Thoracic aorta (tissue), 2 donors: Measurements from ENCODE around the gene ZDHHC8. TPM values are rescaled to one million over a fixed set of nuclear protein-coding genes. Genes with fewer than 3 reads are reported as not detected.

Source experiments
- ATAC-seq: fragments of 150-250 bp; one replicate; pipeline ENCODE4 v1.8.0; 2017; ENCODE audit warnings: low read depth; ENCODE audit not compliant: insufficient number of reproducible peaks, low FRiP score
- DNase-seq: peaks from one replicate; pipeline ENCODE4 v3.0.0-alpha.2; 2020; ENCODE audit warnings: low spot score
- H3K27ac ChIP-seq, 2 donors: fragments of 200-600 bp; sonication (generic); 1 replicate in 1 of 2; 2 replicates in 1 of 2; pipeline ENCODE4 v1.5.1; 2016; ENCODE audit warnings: mild to moderate bottlenecking in 2 of 2, moderate library complexity in 2 of 2
- H3K27me3 ChIP-seq: fragments of 200-600 bp; sonication (generic); replicated peaks from 2 replicates; pipeline ENCODE4 v1.6.0; 2016; ENCODE audit warnings: mild to moderate bottlenecking; ENCODE audit not compliant: insufficient read depth
- H3K36me3 ChIP-seq: fragments of 200-600 bp; sonication (generic); one replicate; pipeline ENCODE4 v1.5.1; 2016
- H3K4me1 ChIP-seq, 2 donors: fragments of 200-600 bp; sonication (generic); 1 replicate in 1 of 2; 2 replicates in 1 of 2; pipeline versions ENCODE4 v1.5.1 to v1.6.0; 2016; ENCODE audit warnings: low read depth in 2 of 2, mild to moderate bottlenecking in 1 of 2; ENCODE audit not compliant: control insufficient read depth in 1 of 2
- H3K4me3 ChIP-seq: fragments of 200-600 bp; sonication (generic); 2 replicates; pipeline ENCODE4 v1.5.1; 2016; ENCODE audit warnings: mild to moderate bottlenecking
- H3K9me3 ChIP-seq: fragments of 200-600 bp; sonication (generic); 2 replicates; pipeline ENCODE4 v1.5.1; 2016
- CTCF ChIP-seq: fragments of 200-600 bp; sonication (generic); IDR thresholded peaks from one replicate; pipeline ENCODE4 v1.5.1; 2019; ENCODE audit warnings: antibody characterized with exemption
- total RNA-seq, 2 donors: library from RNA; depleted of rRNA; stranded (reverse); fragments of >200 nt; gene quantifications; one replicate each; pipeline versions ENCODE4 v1.1.0 to v1.2.3, GENCODE V29; 2016

ZDHHC8 gene
- total RNA-seq, 2 donors from 2014 or later, result 14.8 to 49.8 TPM

- Histone ChIP-seq H3K36me3 (no peaks in the 10 kb centered on the region), H3K4me3 (no peak overlapping the region), H3K9me3 (no peaks in the 10 kb centered on the region), H3K27me3 (no peaks in the 10 kb centered on the region), H3K27ac (no peak overlapping the region), H3K4me1 (no peaks in the 10 kb centered on the region)
- no peak for TF ChIP-seq CTCF
- DNase-seq (no peak), ATAC-seq (no peak)
These were observed 60.2 kb downstream of the ZDHHC8 start for GRCh38 chr22:20191803-20192202.

- no peak overlapping the region for H3K27ac ChIP-seq
These were observed 60.8 kb downstream of the ZDHHC8 start for GRCh38 chr22:20192293-20192971.

GRCh38 chr22:20192972-20193760 lies 61.6 kb downstream of the ZDHHC8 start:
- Histone ChIP-seq H3K9me3 (no peaks in the 10 kb centered on the region), H3K4me1 (no peaks in the 10 kb centered on the region), H3K36me3 (no peaks in the 10 kb centered on the region), H3K4me3 (no peak overlapping the region), H3K27me3 (no peaks in the 10 kb centered on the region), H3K27ac (no peak overlapping the region)
- DNase-seq (no peak), ATAC-seq (no peak)
- TF ChIP-seq CTCF, result no peak

More at GRCh38 chr22:20192293-20192971, 60.8 kb downstream of the ZDHHC8 start:
- no peaks in the 10 kb centered on the region for H3K27me3 ChIP-seq
- H3K36me3 ChIP-seq, result no peaks in the 10 kb centered on the region
- ATAC-seq (no peak), DNase-seq (no peak)
- H3K4me3 ChIP-seq, result no peak overlapping the region
- H3K4me1 ChIP-seq, result no peaks in the 10 kb centered on the region
- TF ChIP-seq CTCF, result no peak
- no peaks in the 10 kb centered on the region for H3K9me3 ChIP-seq

GRCh38 chr22:20193761-20194494 lies 62.3 kb downstream of the ZDHHC8 start:
- no peak for DNase-seq
- no peaks in the 10 kb centered on the region for H3K36me3 ChIP-seq
- no peak for TF ChIP-seq CTCF
- ATAC-seq, result no peak
- H3K4me3 ChIP-seq, result no peak overlapping the region
- H3K27me3 ChIP-seq, result no peaks in the 10 kb centered on the region
- no peak overlapping the region for H3K27ac ChIP-seq
- H3K9me3 ChIP-seq, result no peaks in the 10 kb centered on the region
- no peaks in the 10 kb centered on the region for H3K4me1 ChIP-seq
